B cell (primary cell): ENCODE results near the gene MTHFD1L.

Experiments used
- CTCF ChIP-seq: fragments of 200-600 bp; IDR thresholded peaks from one replicate; pipeline ENCODE4 v1.8.0; 2022; ENCODE audit warnings: antibody characterized with exemption, mild to moderate bottlenecking
- EZH2 ChIP-seq: IDR thresholded peaks from 2 replicates; pipeline ENCODE4 v1.6.1; 2012; ENCODE audit warnings: borderline replicate concordance, low read depth, mild to moderate bottlenecking, moderate library complexity, low read length; ENCODE audit not compliant: insufficient read depth, poor library complexity, severe bottlenecking

DNA sequence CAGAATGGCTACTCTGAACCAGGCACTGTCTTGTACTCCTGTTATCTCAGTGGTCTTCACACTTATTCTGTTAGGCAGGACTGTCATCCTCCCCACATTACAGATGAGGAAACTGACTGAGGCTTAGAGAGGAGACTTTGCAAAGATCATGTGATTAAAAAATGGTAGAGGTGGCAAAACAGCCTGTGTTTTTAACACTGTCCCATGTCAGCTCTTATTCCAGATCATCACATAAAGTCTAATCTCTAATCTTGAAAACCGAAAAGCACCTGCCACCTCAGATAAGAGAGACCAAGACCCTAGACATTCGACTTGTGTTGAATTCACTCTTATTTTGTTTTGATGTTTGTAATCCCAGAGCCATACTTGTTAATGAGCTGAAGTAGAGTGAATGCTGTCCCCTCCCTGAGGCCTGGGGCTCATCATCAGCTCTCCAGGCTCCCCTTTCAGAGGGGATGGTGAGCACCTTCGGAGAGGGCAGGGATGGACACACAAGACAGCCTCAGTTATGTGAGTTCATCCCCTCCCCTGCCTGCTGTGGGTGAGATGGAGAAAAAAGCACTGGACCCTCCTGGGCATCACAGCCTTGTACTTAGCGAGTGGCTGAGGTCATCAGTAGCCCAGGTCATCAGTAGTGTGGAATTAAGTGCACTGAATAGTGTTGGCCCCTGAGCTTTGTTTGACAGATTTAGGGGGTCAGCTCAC lies 30.6 kb downstream of the MTHFD1L start:
- no peak for TF ChIP-seq CTCF
- TF ChIP-seq EZH2: no peak
